H1 (cell line): ENCODE measurements around the gene LITAF. TPM values are rescaled to one million over a fixed set of nuclear protein-coding genes. Genes with fewer than 3 reads are reported as not detected.

ENCODE experiments used
- ASH2L ChIP-seq: fragments of 200-600, 300-600 bp; sonication (generic); IDR thresholded peaks from one replicate; pipeline ENCODE4 v1.7.1; 2017; ENCODE audit warnings: low read length
- ATF3 ChIP-seq: IDR thresholded peaks from 2 replicates; pipeline ENCODE4 v1.6.1; 2011; ENCODE audit warnings: low read depth, mild to moderate bottlenecking, low read length; ENCODE audit not compliant: insufficient read depth
- CBX5 ChIP-seq: fragments of 300-800, 300-1000 bp; sonication (generic); IDR thresholded peaks from 2 replicates; pipeline ENCODE4 v1.7.1; 2016; ENCODE audit warnings: antibody characterized with exemption, low read length, low read depth
- CBX8 ChIP-seq: fragments of 300-800, 300-1000 bp; sonication (generic); IDR thresholded peaks from 2 replicates; pipeline ENCODE4 v1.7.1; 2016; ENCODE audit warnings: low read depth, low read length, borderline replicate concordance
- CHD7 ChIP-seq: fragments of 300-600 bp; sonication (generic); IDR thresholded peaks from 2 replicates; pipeline ENCODE4 v1.7.1; 2012; ENCODE audit warnings: low read length, moderate library complexity, mild to moderate bottlenecking, inconsistent platforms; ENCODE audit not compliant: insufficient replicate concordance
- KDM5A ChIP-seq: fragments of 200-600 bp; IDR thresholded peaks from 2 replicates; pipeline ENCODE4 v1.7.1; 2012; ENCODE audit warnings: mild to moderate bottlenecking, low read length, inconsistent platforms, mixed read lengths
- SIRT6 ChIP-seq: IDR thresholded peaks from one replicate; pipeline ENCODE4 v1.7.1; 2012; ENCODE audit warnings: low read length, inconsistent platforms
- TAF1 ChIP-seq: IDR thresholded peaks from 2 replicates; pipeline ENCODE4 v1.6.1; 2011; ENCODE audit warnings: mild to moderate bottlenecking, low read depth, low read length
- USF2 ChIP-seq: IDR thresholded peaks from 2 replicates; pipeline ENCODE4 v1.6.1; 2011; ENCODE audit warnings: low read length, improper control_type of control experiment
- polyA plus RNA-seq, 7 experiments: library from polyadenylated mRNA; depleted of rRNA in 3 of 7; stranded (reverse) in 5 of 7; unstranded in 2 of 7; fragments of >200 nt in 5 of 7; fragments of 200-250 nt in 2 of 7; gene quantifications; 1 replicate in 5 of 7; 2 replicates in 1 of 7; 4 replicates in 1 of 7; pipeline versions ENCODE4 v1.2.1 to v1.2.3, GENCODE V29; 2011 to 2013; ENCODE audit warnings: missing spikeins in 2 of 7, mixed read lengths in 2 of 7
- total RNA-seq: library from RNA; stranded (reverse); fragmentation: NEBNext Ultra II Directional; extraction: Animal tissue kit (Norgen Biotek cat#: 25700); gene quantifications from 2 replicates; pipeline ENCODE4 v1.2.1, GENCODE V29; 2021

The LITAF gene
- total and polyA plus RNA-seq, 2 of the 8 experiments (the other 6 are each of a cell fraction or from before 2014, with no cell fraction given): 165 to 205 TPM

GRCh38 chr16:11582157-11582814, 4.4 kb downstream of the LITAF start (continued):
- TF ChIP-seq TAF1: no peak
- no peak for TF ChIP-seq ASH2L
- TF ChIP-seq CBX5: no peak
- no peak for TF ChIP-seq USF2
- TF ChIP-seq CHD7: peak; percentile 56
- no peak for TF ChIP-seq KDM5A
- TF ChIP-seq ATF3: no peak
- no peak for TF ChIP-seq SIRT6
- TF ChIP-seq CBX8: no peak
